HG03558 (cell line): ENCODE data around the gene IL17RC.

Source experiments
- ATAC-seq: cut with Tn5 transposase; IDR thresholded peaks from one replicate; pipeline ENCODE4 v1.9.1; 2021; ENCODE audit warnings: moderate number of reproducible peaks; ENCODE audit not compliant: unreplicated experiment; ENCODE audit errors: extremely low read depth

The IL17RC gene

GRCh38 chr3:9976721-9977709, 60.1 kb downstream of the IL17RC start:
- ATAC-seq, result no peak

DNA sequence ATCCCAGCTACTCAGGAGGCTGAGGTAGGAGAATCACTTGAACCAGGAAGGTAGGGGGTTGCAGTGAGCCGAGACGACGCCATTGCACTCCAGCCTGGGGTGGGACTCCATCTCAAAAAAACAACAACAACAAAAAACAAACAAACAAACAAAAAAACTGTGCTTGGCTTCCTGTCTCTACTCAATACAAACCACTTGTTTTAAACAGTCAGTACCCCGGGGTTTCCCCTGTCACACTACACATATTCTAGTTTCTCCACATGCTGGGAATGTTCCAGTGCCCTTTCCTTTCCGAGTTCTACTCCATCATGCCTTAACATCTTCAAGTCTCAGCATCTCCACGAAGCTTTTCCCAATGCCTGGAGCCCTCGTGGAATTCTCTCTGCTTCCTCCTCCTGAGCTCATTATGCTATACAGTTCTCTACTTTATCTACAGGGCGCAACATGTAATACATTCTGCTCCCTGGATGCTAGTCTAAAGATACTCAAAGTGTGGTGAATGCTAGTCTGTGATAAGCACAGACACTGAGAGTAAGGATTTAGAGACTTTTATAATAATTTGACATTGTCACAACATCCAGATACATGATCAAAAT, 61.9 kb downstream of the IL17RC start:
- no peak for ATAC-seq

DNA sequence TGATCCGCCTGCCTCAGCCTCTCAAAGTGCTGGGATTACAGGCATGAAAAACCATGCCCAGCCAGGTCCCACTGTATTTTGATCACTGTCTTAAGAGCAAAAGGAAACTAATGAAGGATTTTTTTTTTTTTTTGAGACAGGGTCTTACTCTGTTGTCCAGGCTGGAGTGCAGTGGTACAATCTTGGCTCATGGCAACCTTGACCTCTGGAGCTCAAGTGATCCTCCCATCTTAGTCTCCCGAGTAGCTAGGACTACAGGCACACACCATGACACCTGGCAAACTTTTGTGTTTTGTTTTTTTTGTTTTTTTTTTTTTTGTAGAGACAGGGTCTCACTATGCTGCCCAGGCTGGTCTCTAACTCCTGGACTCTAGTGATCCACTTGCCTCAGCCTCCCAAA, 63.4 kb downstream of the IL17RC start:
- no peak for ATAC-seq
